Activated CD4-positive, alpha-beta T cell treated with anti-CD3 and anti-CD28 coated beads, Interleukin-2, amount 10 ng/mL, durations not matched to agents 7 days and 5 days (primary cell): ENCODE results near the gene PDIA4. TPM values are rescaled to one million over a fixed set of nuclear protein-coding genes. Genes with fewer than 3 reads are reported as not detected.

Source experiments
- CTCF ChIA-PET: fragments of 350-600 bp; sonication (Branson Sonifier 250); formaldehyde crosslinking; loops from one replicate; lab custom pipeline; 2021; ENCODE audit warnings: antibody characterized with exemption; lab: Charles Lee
- POLR2A ChIA-PET: fragments of 350-600 bp; sonication (Branson Sonifier 250); formaldehyde crosslinking; loops from one replicate; lab custom pipeline; 2021; ENCODE audit warnings: antibody characterized with exemption; lab: Charles Lee
- DNase-seq: peaks from one replicate; pipeline ENCODE4 v3.0.0-alpha.2; 2020
- H3K27ac Mint-ChIP-seq: one replicate; pipeline ENCODE4 v1.8.0; 2021; ENCODE audit warnings: mild to moderate bottlenecking, moderate library complexity, mixed read lengths
- H3K27me3 Mint-ChIP-seq: one replicate; pipeline ENCODE4 v1.8.0; 2021; ENCODE audit warnings: mixed read lengths
- H3K36me3 Mint-ChIP-seq: one replicate; pipeline ENCODE4 v1.8.0; 2021; ENCODE audit warnings: low read depth, mixed read lengths
- H3K4me1 Mint-ChIP-seq: one replicate; pipeline ENCODE4 v1.8.0; 2021; ENCODE audit warnings: mixed read lengths
- H3K4me3 Mint-ChIP-seq: one replicate; pipeline ENCODE4 v1.8.0; 2021; ENCODE audit warnings: mild to moderate bottlenecking, moderate library complexity, mixed read lengths
- H3K9me3 Mint-ChIP-seq: one replicate; pipeline ENCODE4 v1.8.0; 2021; ENCODE audit warnings: mixed read lengths
- total RNA-seq, 2 experiments: library from RNA; stranded (reverse); gene quantifications; one replicate each; pipeline ENCODE4 v1.2.3, GENCODE V29; 2021

Gene PDIA4
- total RNA-seq, 2 experiments from 2014 or later, result 94.8 to 97.4 TPM

- H3K4me3 Mint-ChIP-seq, result no peak overlapping the region
- H3K9me3 Mint-ChIP-seq, result no peaks in the 10 kb centered on the region
- CTCF ChIA-PET, result interaction anchor here (1.0 to 1.7 kb wide), 2 partner anchors 8 to 13 kb away, joined by 3 to 6 read pairs; no protein-coding TSS in a partner anchor
- no peaks in the 10 kb centered on the region for H3K36me3 Mint-ChIP-seq
- no peaks in the 10 kb centered on the region for H3K27me3 Mint-ChIP-seq
- no peak overlapping the region for H3K27ac Mint-ChIP-seq
- no peaks in the 10 kb centered on the region for H3K4me1 Mint-ChIP-seq
- DNase-seq, result no peak
- POLR2A ChIA-PET, result no interaction called here
Measured at GRCh38 chr7:148954766-148955165, 73.5 kb downstream of the PDIA4 start.

- ChIA-PET POLR2A (no interaction called here), CTCF (interaction anchor here (1.7 kb wide), 1 partner anchor 12 kb away, joined by 6 read pairs; no protein-coding TSS in a partner anchor)
- Mint-ChIP-seq H3K36me3 (no peaks in the 10 kb centered on the region), H3K4me3 (no peak overlapping the region), H3K4me1 (no peaks in the 10 kb centered on the region), H3K27me3 (no peaks in the 10 kb centered on the region), H3K27ac (no peak overlapping the region), H3K9me3 (no peaks in the 10 kb centered on the region)
- DNase-seq, result no peak
Measured at GRCh38 chr7:148953676-148954075, 74.6 kb downstream of the PDIA4 start.

Other genes with a start within 250 kb of the PDIA4 start
- 100 to 1,000 TPM; 120 to 128 TPM for gene EZH2, start 144.2 kb downstream of the PDIA4 start, total RNA-seq
- 1 to 10 TPM; 7.7 to 8.1 TPM for gene ZNF786, start 62.2 kb upstream of the PDIA4 start, total RNA-seq
- 1 to 10 TPM in 1 of 2 experiments, under 1 TPM in 1; 0.67 to 1.0 TPM for gene ZNF425, start 97.8 kb upstream of the PDIA4 start, total RNA-seq
- gene ZNF398, start 118.9 kb upstream of the PDIA4 start, total RNA-seq, result 10 to 100 TPM; 15.3 to 17.1 TPM
- gene ZNF282, start 167.0 kb upstream of the PDIA4 start, total RNA-seq, result 10 to 100 TPM; 28.2 to 29.4 TPM
- gene ZNF212, start 211.1 kb upstream of the PDIA4 start, total RNA-seq, result 10 to 100 TPM; 11.1 to 15.9 TPM
- 10 to 100 TPM; 19.0 to 21.7 TPM for gene ZNF783, start 233.7 kb upstream of the PDIA4 start, total RNA-seq